ENCODE measurements around the gene SMTNL1.

- TF ChIP-seq CTCF (IDR thresholded peaks at IDR 0.05) = no peak
- no peak for TF ChIP-seq POLR2A (IDR thresholded peaks at IDR 0.05)
These were observed 9.1 kb downstream of the SMTNL1 start for GRCh38 chr11:57546451-57546850.
